ENCODE data around the gene LYRM4.

The LYRM4 gene

DNA sequence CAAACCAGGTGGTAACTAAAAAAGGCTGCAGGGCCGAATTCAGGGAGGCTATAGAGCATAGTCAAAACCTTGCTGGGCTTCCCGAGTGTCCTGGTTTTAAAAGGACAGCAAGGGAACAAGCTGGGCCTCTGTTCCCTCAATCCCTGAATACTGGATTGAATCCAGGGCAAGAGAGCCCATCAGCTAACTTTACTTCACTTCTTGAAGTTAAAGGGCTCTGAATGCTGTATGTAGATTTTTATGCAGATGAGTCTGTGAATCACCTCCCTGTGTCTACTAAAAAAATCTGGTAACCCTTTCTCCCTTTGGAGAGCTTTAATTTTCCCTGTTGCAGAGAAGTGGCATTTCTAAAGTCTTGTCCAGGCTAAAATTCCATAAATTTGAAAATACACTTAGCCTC, 29.5 kb downstream of the LYRM4 start:
- Histone ChIP-seq H3K9me3 (ENCODE audit: low read length) (no peaks in the 10 kb centered on the region), H3K9me2 (ENCODE audit: low read depth, low read length) (no peaks in the 10 kb centered on the region), H3K4me2 (ENCODE audit: low read length) (no peak overlapping the region), H2AFZ (ENCODE audit: low read length) (no peak overlapping the region), H3K36me3 (ENCODE audit: insufficient read depth, low read length) (peaks cover 14% of the 10 kb centered on the region; the same call in 1 of the 2 replicates), H3K27ac (ENCODE audit: low read depth, low read length, poor library complexity, severe bottlenecking) (no peak overlapping the region), H4K20me1 (ENCODE audit: insufficient read depth, low read length) (no peaks in the 10 kb centered on the region), H3K79me2 (ENCODE audit: insufficient read depth, low read length) (no peaks in the 10 kb centered on the region), H3K27me3 (ENCODE audit: insufficient read depth, low read length) (no peaks in the 10 kb centered on the region), H3F3A (ENCODE audit: insufficient read depth, low read length) (no peaks in the 10 kb centered on the region), H3K4me1 (ENCODE audit: insufficient read depth, low read length, severe bottlenecking) (no peaks in the 10 kb centered on the region), H3K9ac (ENCODE audit: low read length) (no peak overlapping the region), H3K4me3 (ENCODE audit: low read depth, low read length, poor library complexity, severe bottlenecking) (no peak overlapping the region)
- TF ChIP-seq, protein P1, sequence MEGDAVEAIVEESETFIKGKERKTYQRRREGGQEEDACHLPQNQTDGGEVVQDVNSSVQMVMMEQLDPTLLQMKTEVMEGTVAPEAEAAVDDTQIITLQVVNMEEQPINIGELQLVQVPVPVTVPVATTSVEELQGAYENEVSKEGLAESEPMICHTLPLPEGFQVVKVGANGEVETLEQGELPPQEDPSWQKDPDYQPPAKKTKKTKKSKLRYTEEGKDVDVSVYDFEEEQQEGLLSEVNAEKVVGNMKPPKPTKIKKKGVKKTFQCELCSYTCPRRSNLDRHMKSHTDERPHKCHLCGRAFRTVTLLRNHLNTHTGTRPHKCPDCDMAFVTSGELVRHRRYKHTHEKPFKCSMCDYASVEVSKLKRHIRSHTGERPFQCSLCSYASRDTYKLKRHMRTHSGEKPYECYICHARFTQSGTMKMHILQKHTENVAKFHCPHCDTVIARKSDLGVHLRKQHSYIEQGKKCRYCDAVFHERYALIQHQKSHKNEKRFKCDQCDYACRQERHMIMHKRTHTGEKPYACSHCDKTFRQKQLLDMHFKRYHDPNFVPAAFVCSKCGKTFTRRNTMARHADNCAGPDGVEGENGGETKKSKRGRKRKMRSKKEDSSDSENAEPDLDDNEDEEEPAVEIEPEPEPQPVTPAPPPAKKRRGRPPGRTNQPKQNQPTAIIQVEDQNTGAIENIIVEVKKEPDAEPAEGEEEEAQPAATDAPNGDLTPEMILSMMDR (IDR thresholded peaks at IDR 0.05; ENCODE audit: low read length), result no peak
- TF ChIP-seq EZH2 (IDR thresholded peaks at IDR 0.05; ENCODE audit: borderline replicate concordance, low read length), result no peak

DNA sequence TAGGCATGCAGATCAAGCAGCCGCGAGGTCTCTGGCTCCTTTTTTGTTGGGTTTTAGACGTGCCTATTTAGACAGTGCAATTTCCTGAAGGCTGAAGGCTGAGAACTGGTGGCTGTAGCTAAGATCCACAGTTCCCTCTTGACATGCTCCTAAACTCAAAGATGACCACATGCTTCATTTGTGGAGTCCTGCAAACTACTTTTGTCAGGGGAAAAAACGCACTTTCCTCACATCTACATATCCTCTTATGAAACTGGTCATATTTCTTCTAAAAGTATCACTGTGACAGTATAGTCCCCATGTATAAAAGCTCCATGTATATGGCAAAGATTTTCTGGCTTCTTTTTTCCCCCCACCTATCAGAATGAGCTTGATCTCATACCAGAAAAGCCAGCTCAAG, 30.7 kb downstream of the LYRM4 start:
- Histone ChIP-seq H3K9ac (ENCODE audit: low read length) (no peak overlapping the region), H3K9me2 (ENCODE audit: low read depth, low read length) (no peaks in the 10 kb centered on the region), H2AFZ (ENCODE audit: low read length) (no peak overlapping the region), H3K4me1 (ENCODE audit: insufficient read depth, low read length, severe bottlenecking) (no peaks in the 10 kb centered on the region), H3K27ac (ENCODE audit: low read depth, low read length, poor library complexity, severe bottlenecking) (no peak overlapping the region), H3K79me2 (ENCODE audit: insufficient read depth, low read length) (no peaks in the 10 kb centered on the region), H3K36me3 (ENCODE audit: insufficient read depth, low read length) (peaks cover 5% of the 10 kb centered on the region; the same call in 1 of the 2 replicates), H3F3A (ENCODE audit: insufficient read depth, low read length) (no peaks in the 10 kb centered on the region), H3K9me3 (ENCODE audit: low read length) (no peaks in the 10 kb centered on the region), H3K27me3 (ENCODE audit: insufficient read depth, low read length) (no peaks in the 10 kb centered on the region), H3K4me3 (ENCODE audit: low read depth, low read length, poor library complexity, severe bottlenecking) (no peak overlapping the region), H3K4me2 (ENCODE audit: low read length) (no peak overlapping the region), H4K20me1 (ENCODE audit: insufficient read depth, low read length) (no peaks in the 10 kb centered on the region)
- no peak for TF ChIP-seq EZH2 (IDR thresholded peaks at IDR 0.05; ENCODE audit: borderline replicate concordance, low read length)
- TF ChIP-seq, protein P1 (IDR thresholded peaks at IDR 0.05; ENCODE audit: low read length), result no peak

DNA sequence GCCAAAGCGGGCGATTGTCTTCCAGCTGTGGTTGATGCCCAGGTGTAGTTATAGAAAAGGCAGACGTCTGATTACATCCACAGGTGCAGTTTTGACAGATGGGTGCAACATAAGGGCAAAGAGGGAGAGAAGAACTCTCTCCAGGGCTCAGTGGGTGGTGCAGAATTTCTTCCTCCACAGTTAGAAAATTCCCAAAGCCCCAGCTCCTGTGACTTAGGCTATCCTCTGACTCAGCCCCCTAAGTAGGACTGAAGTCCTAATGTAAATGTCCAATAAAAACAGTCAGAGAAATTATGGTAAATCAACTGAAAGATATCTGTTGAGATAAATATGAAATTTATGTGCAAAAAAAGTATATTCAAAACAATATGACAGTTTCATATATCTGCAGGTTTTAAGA, 31.4 kb downstream of the LYRM4 start:
- Histone ChIP-seq H3K9ac (ENCODE audit: low read length) (no peak overlapping the region), H3K27ac (ENCODE audit: low read depth, low read length, poor library complexity, severe bottlenecking) (no peak overlapping the region), H3K9me2 (ENCODE audit: low read depth, low read length) (no peaks in the 10 kb centered on the region), H2AFZ (ENCODE audit: low read length) (no peak overlapping the region), H3K4me3 (ENCODE audit: low read depth, low read length, poor library complexity, severe bottlenecking) (no peak overlapping the region), H3K36me3 (ENCODE audit: insufficient read depth, low read length) (no peaks in the 10 kb centered on the region; the same call in 1 of the 2 replicates), H3K9me3 (ENCODE audit: low read length) (no peaks in the 10 kb centered on the region), H3K4me1 (ENCODE audit: insufficient read depth, low read length, severe bottlenecking) (no peaks in the 10 kb centered on the region), H3K4me2 (ENCODE audit: low read length) (no peak overlapping the region), H4K20me1 (ENCODE audit: insufficient read depth, low read length) (no peaks in the 10 kb centered on the region), H3F3A (ENCODE audit: insufficient read depth, low read length) (no peaks in the 10 kb centered on the region), H3K27me3 (ENCODE audit: insufficient read depth, low read length) (no peaks in the 10 kb centered on the region), H3K79me2 (ENCODE audit: insufficient read depth, low read length) (no peaks in the 10 kb centered on the region)
- no peak for TF ChIP-seq EZH2 (IDR thresholded peaks at IDR 0.05; ENCODE audit: borderline replicate concordance, low read length)
- TF ChIP-seq, protein P1 (IDR thresholded peaks at IDR 0.05; ENCODE audit: low read length), result no peak

All from OCI-LY1 (cell line).